Tibial nerve (tissue), 4 donors: ENCODE measurements around the gene FOXK1. TPM values are rescaled to one million over a fixed set of nuclear protein-coding genes. Genes with fewer than 3 reads are reported as not detected.
"Not testable (repeated sequence)": the region's sequence is repeated elsewhere in the genome, so short reads cannot be mapped to it uniquely, and the experiment has no call there.

ENCODE experiments used
- DNase-seq, 2 donors: peaks; one replicate each; pipeline ENCODE4 v3.0.0-alpha.2; 2019; ENCODE audit warnings: low spot score in 2 of 2
- H3K27ac ChIP-seq, 4 donors: fragments of 200-600 bp; sonication (generic) in 3 of 4; one replicate each; pipeline ENCODE4 v1.5.1; 2017 to 2019; ENCODE audit warnings: mild to moderate bottlenecking in 1 of 4
- H3K27me3 ChIP-seq, 2 donors: fragments of 200-600 bp; sonication (generic) in 1 of 2; one replicate each; pipeline versions ENCODE4 v1.5.1 to v1.6.0; 2017 to 2019
- H3K36me3 ChIP-seq, 3 donors: fragments of 200-600 bp; sonication (generic); one replicate each; pipeline ENCODE4 v1.5.1; 2018 to 2019
- H3K4me1 ChIP-seq, 4 donors: fragments of 200-600 bp; sonication (generic) in 3 of 4; one replicate each; pipeline ENCODE4 v1.5.1; 2017 to 2019
- H3K4me3 ChIP-seq, 4 donors: fragments of 200-600 bp; sonication (generic) in 3 of 4; one replicate each; pipeline ENCODE4 v1.5.1; 2017 to 2019; ENCODE audit warnings: mild to moderate bottlenecking in 1 of 4, moderate library complexity in 1 of 4
- H3K9me3 ChIP-seq, 4 donors: fragments of 200-600 bp; sonication (generic) in 3 of 4; one replicate each; pipeline ENCODE4 v1.5.1; 2017 to 2019
- EP300 ChIP-seq, 2 donors: sonication (generic); formaldehyde crosslinking; IDR thresholded peaks; one replicate each; pipeline ENCODE4 v1.6.1; 2017; ENCODE audit warnings: antibody characterized with exemption in 2 of 2, mild to moderate bottlenecking in 1 of 2
- POLR2A ChIP-seq, 2 donors: fragments of 450-650 bp; IDR thresholded peaks; one replicate each; pipeline ENCODE4 v1.6.1; 2017; ENCODE audit warnings: antibody characterized with exemption in 2 of 2, mild to moderate bottlenecking in 2 of 2, moderate library complexity in 2 of 2
- WGBS, 2 donors: methylation state at CpG; one replicate each; pipeline ENCODE4 v1.1.5; 2018; 5-methylcytosine and 5-hydroxymethylcytosine counted together
- total RNA-seq, 4 donors: library from RNA; depleted of rRNA; stranded (reverse); fragments of >200 nt; gene quantifications; one replicate each; pipeline ENCODE4 v1.1.0, GENCODE V29; 2016
- TF ChIP-seq, protein P1 (sequence below), 5 experiments: fragments of 200-600 bp in 3 of 5; fragments of 450-650 bp in 2 of 5; sonication (generic) in 3 of 5; IDR thresholded peaks; one replicate each; pipeline ENCODE4 v1.5.1; 2016 to 2019; ENCODE audit warnings: antibody characterized with exemption in 5 of 5, mild to moderate bottlenecking in 3 of 5, moderate library complexity in 2 of 5

FOXK1 gene
- total RNA-seq, 4 donors from 2014 or later: 24.5 to 47.3 (median 26.4) TPM

DNA sequence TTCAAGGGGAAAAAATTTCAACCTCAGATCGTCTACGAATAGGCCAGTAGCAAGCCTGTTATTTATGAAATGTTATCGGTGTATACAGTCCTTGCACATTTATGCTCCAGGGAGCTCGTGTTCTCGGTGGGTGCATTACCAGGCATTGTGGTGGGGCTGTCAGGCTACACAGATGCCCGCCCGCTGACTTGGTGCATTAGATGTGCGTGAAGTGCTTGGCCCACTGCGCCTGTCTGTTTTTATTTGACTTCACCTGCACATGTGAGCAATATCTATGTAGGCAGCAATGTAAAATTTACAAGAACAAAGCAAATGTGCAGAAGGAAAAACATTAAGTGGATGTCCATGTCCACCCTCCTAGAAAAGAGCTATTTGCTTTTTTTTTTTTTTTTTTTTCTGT lies 2.8 kb downstream of the FOXK1 start:
- DNase-seq: no peak

DNA sequence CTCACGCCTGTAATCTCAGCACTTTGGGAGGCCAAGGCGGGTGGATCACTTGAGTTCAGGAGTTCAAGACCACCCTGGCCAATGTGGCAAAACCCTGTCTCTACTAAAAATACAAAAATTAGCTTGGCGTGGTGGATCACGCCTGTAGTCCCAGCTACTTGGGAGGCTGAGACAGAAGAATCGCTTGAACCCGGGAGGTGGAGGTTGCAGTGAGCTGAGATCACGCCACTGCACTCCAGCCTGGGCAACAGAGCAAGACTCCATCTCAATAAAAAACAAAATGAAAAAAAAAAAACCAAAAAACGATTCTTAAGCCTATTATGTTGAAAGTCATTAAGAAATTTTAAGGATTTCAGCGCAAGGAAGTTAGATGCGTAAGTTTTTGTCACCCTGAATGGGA lies 3.6 kb downstream of the FOXK1 start:
- H3K9me3 ChIP-seq, H3K27me3 ChIP-seq, DNase-seq, H3K27ac ChIP-seq, H3K4me3 ChIP-seq, H3K36me3 ChIP-seq: not testable (repeated sequence)
- peaks cover 0 to 69% (median 20%) of the 10 kb centered on the region in 4 donors for H3K4me1 ChIP-seq
- WGBS, 2 donors: 93 to 94% methylated on average over 10 of the region's 10 CpGs

More for the DNA sequence above, 2.8 kb downstream of the FOXK1 start:
- Histone ChIP-seq H3K9me3 (no peaks in the 10 kb centered on the region), H3K36me3 (no peaks in the 10 kb centered on the region), H3K27me3 (no peaks in the 10 kb centered on the region), H3K4me3 (no peak overlapping the region), H3K27ac (peak overlapping the region in 3 of 4 donors; percentile 88 to 91 (median 90)), H3K4me1 (peaks cover 0 to 61% (median 15%) of the 10 kb centered on the region in 4 donors)
- WGBS, 2 donors: 65 to 70% methylated on average over 9 of the region's 9 CpGs
- TF ChIP-seq, protein P1, sequence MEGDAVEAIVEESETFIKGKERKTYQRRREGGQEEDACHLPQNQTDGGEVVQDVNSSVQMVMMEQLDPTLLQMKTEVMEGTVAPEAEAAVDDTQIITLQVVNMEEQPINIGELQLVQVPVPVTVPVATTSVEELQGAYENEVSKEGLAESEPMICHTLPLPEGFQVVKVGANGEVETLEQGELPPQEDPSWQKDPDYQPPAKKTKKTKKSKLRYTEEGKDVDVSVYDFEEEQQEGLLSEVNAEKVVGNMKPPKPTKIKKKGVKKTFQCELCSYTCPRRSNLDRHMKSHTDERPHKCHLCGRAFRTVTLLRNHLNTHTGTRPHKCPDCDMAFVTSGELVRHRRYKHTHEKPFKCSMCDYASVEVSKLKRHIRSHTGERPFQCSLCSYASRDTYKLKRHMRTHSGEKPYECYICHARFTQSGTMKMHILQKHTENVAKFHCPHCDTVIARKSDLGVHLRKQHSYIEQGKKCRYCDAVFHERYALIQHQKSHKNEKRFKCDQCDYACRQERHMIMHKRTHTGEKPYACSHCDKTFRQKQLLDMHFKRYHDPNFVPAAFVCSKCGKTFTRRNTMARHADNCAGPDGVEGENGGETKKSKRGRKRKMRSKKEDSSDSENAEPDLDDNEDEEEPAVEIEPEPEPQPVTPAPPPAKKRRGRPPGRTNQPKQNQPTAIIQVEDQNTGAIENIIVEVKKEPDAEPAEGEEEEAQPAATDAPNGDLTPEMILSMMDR (IDR thresholded peaks at IDR 0.05): no peak
- TF ChIP-seq POLR2A (IDR thresholded peaks at IDR 0.05) (no peak), EP300 (IDR thresholded peaks at IDR 0.05) (no peak)

DNA sequence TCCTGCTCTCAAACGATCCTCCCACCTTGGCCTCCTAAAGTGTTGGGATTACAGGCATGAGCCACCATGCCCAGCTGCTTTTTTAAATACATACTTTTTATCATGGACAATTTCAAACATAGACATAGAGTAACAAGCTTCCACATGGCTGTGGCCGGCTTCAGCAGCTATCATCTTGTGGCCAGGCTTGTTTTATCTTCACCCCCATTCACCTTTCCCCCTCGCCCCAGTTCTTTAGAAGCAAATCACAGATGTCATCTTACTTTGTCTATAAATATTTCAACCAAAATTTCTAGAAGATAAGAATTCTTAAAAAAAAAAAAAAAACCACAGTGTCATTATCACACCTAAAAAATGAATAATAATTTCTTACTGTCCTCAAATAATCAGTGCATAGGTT lies 5.9 kb downstream of the FOXK1 start:
- 82 to 86% methylated on average over 3 of the region's 3 CpGs for WGBS, 2 donors
- peaks cover 0 to 86% (median 25%) of the 10 kb centered on the region in 4 donors for H3K4me1 ChIP-seq
- H3K4me3 ChIP-seq: no peak overlapping the region
- H3K36me3 ChIP-seq: no peaks in the 10 kb centered on the region
- DNase-seq: no peak
- H3K9me3 ChIP-seq: no peaks in the 10 kb centered on the region
- TF ChIP-seq POLR2A (IDR thresholded peaks at IDR 0.05): no peak
- no peak for TF ChIP-seq EP300 (IDR thresholded peaks at IDR 0.05)
- no peaks in the 10 kb centered on the region for H3K27me3 ChIP-seq
- no peak overlapping the region for H3K27ac ChIP-seq

DNA sequence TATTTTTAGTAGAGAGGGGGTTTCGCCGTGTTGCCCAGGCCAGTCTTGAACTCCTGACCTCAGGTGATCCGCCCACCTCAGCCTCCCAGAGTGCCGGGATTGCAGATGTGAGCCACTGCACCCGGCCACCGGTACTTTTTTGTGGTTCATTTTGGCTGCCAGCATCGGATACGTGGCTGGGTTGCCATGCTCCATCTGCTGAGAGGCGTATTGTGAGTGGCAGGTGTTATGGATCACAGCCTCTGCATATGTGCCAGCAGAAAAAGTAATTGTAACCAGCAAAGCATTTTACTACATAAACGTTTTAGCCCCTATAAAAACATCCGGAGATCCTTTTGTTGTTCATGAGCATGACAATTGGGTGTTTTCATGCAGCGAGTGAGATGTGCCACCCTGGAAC lies 7.1 kb downstream of the FOXK1 start:
- no peak overlapping the region for H3K27ac ChIP-seq
- H3K9me3 ChIP-seq: no peaks in the 10 kb centered on the region
- H3K27me3 ChIP-seq: no peaks in the 10 kb centered on the region
- WGBS, 2 donors: 80 to 90% methylated on average over 12 of the region's 12 CpGs
- DNase-seq: no peak
- TF ChIP-seq EP300 (IDR thresholded peaks at IDR 0.05) (no peak), POLR2A (IDR thresholded peaks at IDR 0.05) (no peak)
- TF ChIP-seq, protein P1 (IDR thresholded peaks at IDR 0.05): no peak
- H3K36me3 ChIP-seq: no peaks in the 10 kb centered on the region
- peaks cover 0 to 83% (median 24%) of the 10 kb centered on the region in 4 donors for H3K4me1 ChIP-seq
- no peak overlapping the region for H3K4me3 ChIP-seq

DNA sequence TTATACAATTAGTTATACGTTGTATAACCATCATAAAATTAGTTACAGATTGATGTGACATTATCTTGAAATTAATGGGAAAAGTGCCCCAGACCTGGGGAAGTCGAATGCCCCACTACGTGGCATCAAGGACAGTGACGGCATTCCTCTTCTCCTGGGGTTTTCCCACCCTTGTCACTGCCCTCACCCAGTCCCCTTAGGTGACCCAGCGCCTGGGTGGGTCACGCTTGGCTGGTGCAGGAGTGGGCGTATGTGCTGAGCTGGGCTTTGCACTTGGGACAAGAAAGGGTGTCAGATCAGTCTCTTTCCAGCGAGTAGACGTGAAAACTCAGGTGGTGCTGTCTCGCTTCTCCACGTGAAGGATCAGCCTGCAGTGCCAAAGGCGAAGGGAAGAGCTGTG lies 7.6 kb downstream of the FOXK1 start:
- no peaks in the 10 kb centered on the region for H3K36me3 ChIP-seq
- TF ChIP-seq, protein P1 (IDR thresholded peaks at IDR 0.05): no peak
- no peak for TF ChIP-seq EP300 (IDR thresholded peaks at IDR 0.05)
- TF ChIP-seq POLR2A (IDR thresholded peaks at IDR 0.05): no peak
- no peaks in the 10 kb centered on the region for H3K27me3 ChIP-seq
- peak overlapping the region in 1 of 4 donors; percentile 13 for H3K4me3 ChIP-seq
- no peak for DNase-seq
- 67 to 75% methylated on average over 12 of the region's 12 CpGs for WGBS, 2 donors
- peaks cover 0 to 83% (median 20%) of the 10 kb centered on the region in 4 donors for H3K4me1 ChIP-seq
- H3K9me3 ChIP-seq: no peaks in the 10 kb centered on the region
- H3K27ac ChIP-seq: peak overlapping the region in 1 of 4 donors; percentile 43

DNA sequence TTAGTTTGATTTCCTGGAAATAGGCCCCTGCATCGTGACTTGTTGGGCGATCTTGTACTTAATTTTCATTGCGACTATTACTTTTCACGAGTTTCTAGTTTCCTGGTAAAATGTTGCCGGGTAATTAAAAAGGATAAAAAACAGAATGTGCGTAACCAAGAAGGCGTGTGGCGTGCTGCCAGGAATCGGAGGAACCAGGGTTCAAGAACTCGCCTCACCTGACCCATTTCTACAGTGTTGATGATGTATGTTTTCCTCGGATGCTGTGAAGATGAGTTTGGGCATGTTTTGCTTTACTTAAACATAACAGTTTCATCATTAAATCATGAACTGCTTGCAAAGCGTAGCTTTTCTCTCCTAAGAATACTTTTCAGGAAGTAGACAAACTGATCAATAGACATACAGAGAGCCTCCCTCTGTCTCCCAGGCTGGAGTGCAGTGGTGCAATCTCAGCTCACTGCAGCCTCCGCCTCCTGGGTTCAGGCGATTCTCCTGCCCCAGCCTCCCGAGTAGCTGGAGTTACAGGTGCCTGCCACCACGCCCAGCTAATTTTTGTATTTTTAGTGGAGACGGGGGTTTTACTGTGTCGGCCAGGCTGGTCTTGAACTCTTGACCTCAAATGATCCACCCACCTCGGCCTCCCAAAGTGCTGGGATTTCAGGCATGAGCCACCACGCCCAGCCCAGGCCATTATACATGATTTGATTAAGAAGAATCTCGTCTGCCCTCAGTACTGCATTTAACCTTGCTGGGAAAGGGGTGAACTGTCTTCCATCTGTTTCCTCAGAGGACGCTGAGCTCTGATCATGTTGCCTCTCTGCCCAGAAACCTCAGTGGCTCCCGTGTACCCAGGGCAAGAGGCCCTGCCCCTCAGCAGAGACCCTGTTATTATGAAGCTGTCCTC lies 9.1 kb downstream of the FOXK1 start:
- no peak overlapping the region for H3K4me3 ChIP-seq
- peaks cover 0 to 77% (median 17%) of the 10 kb centered on the region in 4 donors for H3K4me1 ChIP-seq
- no peak for DNase-seq

More for the DNA sequence above, 9.1 kb downstream of the FOXK1 start:
- Histone ChIP-seq H3K9me3 (no peaks in the 10 kb centered on the region), H3K27me3 (no peaks in the 10 kb centered on the region), H3K27ac (peak overlapping the region in 1 of 4 donors; percentile 34), H3K36me3 (no peaks in the 10 kb centered on the region)
- TF ChIP-seq, protein P1 (IDR thresholded peaks at IDR 0.05): no peak
- no peak for TF ChIP-seq POLR2A (IDR thresholded peaks at IDR 0.05)
- TF ChIP-seq EP300 (IDR thresholded peaks at IDR 0.05): no peak
- 77 to 81% methylated on average over 23 of the region's 23 CpGs for WGBS, 2 donors
